Thoracic aorta (tissue), 2 donors: Measurements from ENCODE around the gene SERPINB5. TPM values are rescaled to one million over a fixed set of nuclear protein-coding genes. Genes with fewer than 3 reads are reported as not detected.

ENCODE experiments used
- ATAC-seq: fragments of 150-250 bp; one replicate; pipeline ENCODE4 v1.8.0; 2017; ENCODE audit warnings: low read depth; ENCODE audit not compliant: insufficient number of reproducible peaks, low FRiP score
- DNase-seq: peaks from one replicate; pipeline ENCODE4 v3.0.0-alpha.2; 2020; ENCODE audit warnings: low spot score
- H3K27ac ChIP-seq, 2 donors: fragments of 200-600 bp; sonication (generic); 1 replicate in 1 of 2; 2 replicates in 1 of 2; pipeline ENCODE4 v1.5.1; 2016; ENCODE audit warnings: mild to moderate bottlenecking in 2 of 2, moderate library complexity in 2 of 2
- H3K27me3 ChIP-seq: fragments of 200-600 bp; sonication (generic); replicated peaks from 2 replicates; pipeline ENCODE4 v1.6.0; 2016; ENCODE audit warnings: mild to moderate bottlenecking; ENCODE audit not compliant: insufficient read depth
- H3K36me3 ChIP-seq: fragments of 200-600 bp; sonication (generic); one replicate; pipeline ENCODE4 v1.5.1; 2016
- H3K4me1 ChIP-seq, 2 donors: fragments of 200-600 bp; sonication (generic); 1 replicate in 1 of 2; 2 replicates in 1 of 2; pipeline versions ENCODE4 v1.5.1 to v1.6.0; 2016; ENCODE audit warnings: low read depth in 2 of 2, mild to moderate bottlenecking in 1 of 2; ENCODE audit not compliant: control insufficient read depth in 1 of 2
- H3K4me3 ChIP-seq: fragments of 200-600 bp; sonication (generic); 2 replicates; pipeline ENCODE4 v1.5.1; 2016; ENCODE audit warnings: mild to moderate bottlenecking
- H3K9me3 ChIP-seq: fragments of 200-600 bp; sonication (generic); 2 replicates; pipeline ENCODE4 v1.5.1; 2016
- CTCF ChIP-seq: fragments of 200-600 bp; sonication (generic); IDR thresholded peaks from one replicate; pipeline ENCODE4 v1.5.1; 2019; ENCODE audit warnings: antibody characterized with exemption
- total RNA-seq, 2 donors: library from RNA; depleted of rRNA; stranded (reverse); fragments of >200 nt; gene quantifications; one replicate each; pipeline versions ENCODE4 v1.1.0 to v1.2.3, GENCODE V29; 2016

SERPINB5 gene
- total RNA-seq, 2 donors from 2014 or later = 0.41 to 0.63 TPM

- ATAC-seq = no peak
- Histone ChIP-seq H3K4me3 (no peak overlapping the region), H3K36me3 (no peaks in the 10 kb centered on the region), H3K27me3 (no peaks in the 10 kb centered on the region), H3K9me3 (no peaks in the 10 kb centered on the region), H3K27ac (no peak overlapping the region), H3K4me1 (no peaks in the 10 kb centered on the region)
- DNase-seq = no peak
- TF ChIP-seq CTCF = no peak
Observed at GRCh38 chr18:63444580-63444979, 32.2 kb upstream of the SERPINB5 start.

GRCh38 chr18:63445037-63445436 lies 31.7 kb upstream of the SERPINB5 start:
- no peak for DNase-seq
- no peak overlapping the region for H3K27ac ChIP-seq
- no peak for TF ChIP-seq CTCF

GRCh38 chr18:63446266-63446665 lies 30.5 kb upstream of the SERPINB5 start:
- no peaks in the 10 kb centered on the region for H3K36me3 ChIP-seq
- TF ChIP-seq CTCF = no peak
- DNase-seq (no peak), ATAC-seq (no peak)
- no peaks in the 10 kb centered on the region for H3K9me3 ChIP-seq
- H3K4me1 ChIP-seq = no peaks in the 10 kb centered on the region
- no peaks in the 10 kb centered on the region for H3K27me3 ChIP-seq
- no peak overlapping the region for H3K27ac ChIP-seq
- H3K4me3 ChIP-seq = no peak overlapping the region

More at GRCh38 chr18:63445037-63445436, 31.7 kb upstream of the SERPINB5 start:
- Histone ChIP-seq H3K9me3 (no peaks in the 10 kb centered on the region), H3K4me3 (no peak overlapping the region), H3K27me3 (no peaks in the 10 kb centered on the region), H3K4me1 (no peaks in the 10 kb centered on the region), H3K36me3 (no peaks in the 10 kb centered on the region)
- no peak for ATAC-seq

- peaks cover 0 to under 1% of the 10 kb centered on the region in 2 donors for H3K4me1 ChIP-seq
- H3K27me3 ChIP-seq = no peaks in the 10 kb centered on the region
- no peak for ATAC-seq
- DNase-seq = no peak
- H3K27ac ChIP-seq = no peak overlapping the region
- no peaks in the 10 kb centered on the region for H3K9me3 ChIP-seq
- TF ChIP-seq CTCF = no peak
- no peaks in the 10 kb centered on the region for H3K36me3 ChIP-seq
- H3K4me3 ChIP-seq = no peak overlapping the region
Observed at GRCh38 chr18:63447066-63447465, 29.7 kb upstream of the SERPINB5 start.

GRCh38 chr18:63449426-63449825 lies 27.3 kb upstream of the SERPINB5 start:
- ATAC-seq = no peak
- H3K27ac ChIP-seq = no peak overlapping the region

More at GRCh38 chr18:63449426-63449825, 27.3 kb upstream of the SERPINB5 start:
- H3K27me3 ChIP-seq = no peaks in the 10 kb centered on the region
- peaks cover 0 to 9% of the 10 kb centered on the region in 2 donors for H3K4me1 ChIP-seq
- no peaks in the 10 kb centered on the region for H3K9me3 ChIP-seq
- no peaks in the 10 kb centered on the region for H3K36me3 ChIP-seq
- no peak for TF ChIP-seq CTCF
- no peak for DNase-seq
- H3K4me3 ChIP-seq = no peak overlapping the region
